GM12878 (cell line): ENCODE results near the gene PRG3. TPM values are rescaled to one million over a fixed set of nuclear protein-coding genes. Genes with fewer than 3 reads are reported as not detected.

Experiments used
- ATAC-seq: fragments of 200-7000 bp; cut with Tn5 transposase; 3 replicates; pipeline ENCODE4 v1.9.1; 2020; ENCODE audit warnings: mild to moderate bottlenecking, moderate library complexity
- BruUV-seq: library from RNA; stranded (reverse); fragments of 400-500 nt; replicated peaks from 2 replicates; lab custom pipeline; 2021; lab: Mats Ljungman, UMichigan
- CTCF ChIA-PET: fragments of 300-600 bp; sonication (Branson Sonifier 250); formaldehyde crosslinking; extraction: SDS; loops from one replicate; lab custom pipeline; 2021; ENCODE audit warnings: inconsistent platforms; lab: Yijun Ruan, JAX
- POLR2A ChIA-PET: fragments of 350-600 bp; formaldehyde crosslinking; extraction: SDS; loops from one replicate; lab custom pipeline; 2021; ENCODE audit warnings: inconsistent platforms; lab: Charles Lee
- RAD21 ChIA-PET: fragments of 300-600 bp; sonication (Branson Sonifier 250); formaldehyde crosslinking; loops from one replicate; lab custom pipeline; 2023; ENCODE audit warnings: antibody characterized with exemption; ENCODE audit not compliant: unreplicated experiment; lab: Charles Lee
- SMC1A ChIA-PET: fragments of 300-600 bp; sonication (Branson Sonifier 250); formaldehyde crosslinking; loops from one replicate; lab custom pipeline; 2023; ENCODE audit not compliant: unreplicated experiment, uncharacterized antibody; lab: Charles Lee
- DNase-seq: peaks from one replicate; pipeline ENCODE4 v3.0.0-alpha.2; 2011; ENCODE audit warnings: low read depth, low spot score
- FAIRE-seq: peaks from 3 replicates; lab custom pipeline; 2011; peaks lifted over from hg19 to GRCh38; lab: Jason Lieb, UNC
- H2AFZ ChIP-seq: 2 replicates; pipeline ENCODE4 v1.6.0; 2011; ENCODE audit warnings: low read depth, low read length, control low read depth; ENCODE audit not compliant: control insufficient read depth
- H3K27ac ChIP-seq: 2 replicates; pipeline ENCODE4 v1.5.1; 2011; ENCODE audit warnings: control low read depth; ENCODE audit not compliant: control insufficient read depth, insufficient read depth
- H3K27me3 ChIP-seq, 2 experiments: replicated peaks in 1 of 2; 2 replicates each; pipeline versions ENCODE4 v1.6.0 to v1.6.1; 2011; ENCODE audit warnings: low read length in 1 of 2; ENCODE audit not compliant: control insufficient read depth in 2 of 2, insufficient read depth in 2 of 2
- H3K36me3 ChIP-seq, 2 experiments: 2 replicates each; pipeline ENCODE4 v1.5.1; 2011; ENCODE audit warnings: low read length in 1 of 2; ENCODE audit not compliant: control insufficient read depth in 2 of 2, insufficient read depth in 2 of 2
- H3K4me1 ChIP-seq: 2 replicates; pipeline ENCODE4 v1.6.1; 2011; ENCODE audit warnings: mild to moderate bottlenecking, low read length, moderate library complexity, mixed read lengths; ENCODE audit not compliant: control insufficient read depth, insufficient read depth
- H3K4me2 ChIP-seq: 2 replicates; pipeline ENCODE4 v1.6.0; 2011; ENCODE audit warnings: control low read depth; ENCODE audit not compliant: control insufficient read depth, insufficient read depth
- H3K4me3 ChIP-seq: fragments of 200-600 bp; sonication (generic); 2 replicates; pipeline ENCODE4 v1.5.1; 2016
- H3K79me2 ChIP-seq: 2 replicates; pipeline ENCODE4 v1.6.0; 2011; ENCODE audit warnings: low read length; ENCODE audit not compliant: control insufficient read depth, insufficient read depth
- H3K9ac ChIP-seq: 2 replicates; pipeline ENCODE4 v1.8.0; 2011; ENCODE audit warnings: low read length, control low read depth, mixed read lengths; ENCODE audit not compliant: control insufficient read depth, insufficient read depth
- H3K9me3 ChIP-seq: replicated peaks from 3 replicates; pipeline ENCODE4 v1.5.1; 2011; ENCODE audit warnings: mild to moderate bottlenecking, low read length; ENCODE audit not compliant: control insufficient read depth, insufficient read depth
- H4K20me1 ChIP-seq: 2 replicates; pipeline ENCODE4 v1.6.0; 2011; ENCODE audit not compliant: control insufficient read depth, insufficient read depth
- CEBPB ChIP-seq, 2 experiments: fragments of 150-350 bp in 1 of 2; IDR thresholded peaks; 2 replicates each; pipeline ENCODE4 v1.6.1; 2012 to 2014; ENCODE audit warnings: low read depth in 2 of 2, low read length in 2 of 2, borderline replicate concordance in 1 of 2, inconsistent platforms in 1 of 2
- CHD2 ChIP-seq: IDR thresholded peaks from 2 replicates; pipeline ENCODE4 v1.6.1; 2011; ENCODE audit warnings: low read depth, low read length, improper control_type of control experiment, borderline replicate concordance
- CHD4 ChIP-seq: fragments of 200-600 bp; sonication (generic); IDR thresholded peaks from 2 replicates; pipeline ENCODE4 v1.6.1; 2016; ENCODE audit warnings: mild to moderate bottlenecking
- GABPA ChIP-seq: IDR thresholded peaks from 2 replicates; pipeline ENCODE4 v1.6.1; 2014; ENCODE audit warnings: antibody characterized with exemption, low read depth, mild to moderate bottlenecking, inconsistent platforms
- HCFC1 ChIP-seq: fragments of 150-350 bp; IDR thresholded peaks from 2 replicates; pipeline ENCODE4 v1.6.1; 2014; ENCODE audit warnings: low read length
- NFIC ChIP-seq: IDR thresholded peaks from 2 replicates; pipeline ENCODE4 v1.6.1; 2012; ENCODE audit warnings: low read depth, mild to moderate bottlenecking, inconsistent platforms, low read length, moderate library complexity
- NR2C1 ChIP-seq: fragments of 450-650 bp; IDR thresholded peaks from 2 replicates; pipeline ENCODE4 v1.6.1; 2017; ENCODE audit warnings: antibody characterized with exemption, mild to moderate bottlenecking, moderate library complexity
- NR2F1 ChIP-seq: fragments of 450-650 bp; conservative IDR thresholded peaks from 2 replicates; pipeline ENCODE4 v1.6.1; 2017; ENCODE audit warnings: mild to moderate bottlenecking
- PAX5 ChIP-seq: IDR thresholded peaks from 2 replicates; pipeline ENCODE4 v1.6.1; 2011; ENCODE audit warnings: low read depth, low read length, borderline replicate concordance
- RB1 ChIP-seq: fragments of 450-650 bp; formaldehyde crosslinking; IDR thresholded peaks from 2 replicates; pipeline ENCODE4 v1.6.1; 2017; ENCODE audit warnings: mild to moderate bottlenecking, borderline replicate concordance
- RCOR1 ChIP-seq: conservative IDR thresholded peaks from 2 replicates; pipeline ENCODE4 v1.6.1; 2012; ENCODE audit warnings: low read depth, low read length, improper control_type of control experiment
- SMAD5 ChIP-seq: IDR thresholded peaks from 2 replicates; pipeline ENCODE4 v1.6.1; 2016; ENCODE audit warnings: antibody characterized with exemption, low read depth
- TCF3 ChIP-seq: IDR thresholded peaks from 2 replicates; pipeline ENCODE4 v1.6.1; 2012; ENCODE audit warnings: low read depth, mild to moderate bottlenecking, low read length, borderline replicate concordance; ENCODE audit not compliant: insufficient read depth
- WGBS: methylation state at CpG from one replicate; pipeline ENCODE4 v1.1.6; 2016; ENCODE audit warnings: low lambda C conversion rate; ENCODE audit not compliant: insufficient replicate concordance, insufficient coverage; ENCODE audit errors: missing lambda C conversion rate; 5-methylcytosine and 5-hydroxymethylcytosine counted together
- in situ Hi-C: fragments of 300-500 bp; cut with MboI; formaldehyde crosslinking; loops from 9 replicates; pipeline ENCODE4 v1.14.3; 2018; ENCODE audit warnings: mixed read lengths
- intact Hi-C: fragments of 100-400 bp; cut with micrococcal nuclease; formaldehyde crosslinking; loops from one replicate; pipeline ENCODE4 v1.14.2; 2022; ENCODE audit not compliant: unreplicated experiment
- polyA plus RNA-seq, 11 experiments: library from polyadenylated mRNA; depleted of rRNA in 4 of 11; unstranded in 6 of 11; stranded (reverse) in 5 of 11; fragments of >200 nt; fragmentation: Nextera tagmentation in 4 of 11; fragmentation: Illumina TruSeq in 1 of 11; extraction: Ambion mirVana in 4 of 11; extraction: Trizol in 1 of 11; gene quantifications; 1 replicate in 1 of 11; 2 replicates in 10 of 11; pipeline versions ENCODE4 v1.2.1 to v1.2.3, GENCODE V29; 2011 to 2016; ENCODE audit warnings: inconsistent platforms in 2 of 11, missing spikeins in 2 of 11, low read depth in 1 of 11
- total RNA-seq, 4 experiments: library from RNA; depleted of rRNA in 3 of 4; stranded (reverse); fragments of >200 nt in 3 of 4; fragmentation: Illumina TruSeq in 1 of 4; extraction: Trizol in 1 of 4; gene quantifications; 2 replicates each; pipeline versions ENCODE4 v1.2.1 to v1.2.3, GENCODE V29; 2013 to 2021
- TF ChIP-seq, protein P1 (sequence below), 3 experiments: IDR thresholded peaks in 2 of 3; conservative IDR thresholded peaks in 1 of 3; 2 replicates each; pipeline ENCODE4 v1.5.1; 2011; ENCODE audit warnings: low read depth in 3 of 3, low read length in 3 of 3, mild to moderate bottlenecking in 3 of 3, control low read depth in 2 of 3, moderate library complexity in 2 of 3, inconsistent platforms in 1 of 3, mixed read lengths in 1 of 3; ENCODE audit not compliant: control insufficient read depth in 2 of 3, insufficient read depth in 1 of 3; ENCODE audit errors: extremely low read depth in 1 of 3

PRG3 gene
- total and polyA plus RNA-seq, 10 of the 15 experiments (the other 5 are each of a cell fraction or from before 2014, with no cell fraction given) = not detected

DNA sequence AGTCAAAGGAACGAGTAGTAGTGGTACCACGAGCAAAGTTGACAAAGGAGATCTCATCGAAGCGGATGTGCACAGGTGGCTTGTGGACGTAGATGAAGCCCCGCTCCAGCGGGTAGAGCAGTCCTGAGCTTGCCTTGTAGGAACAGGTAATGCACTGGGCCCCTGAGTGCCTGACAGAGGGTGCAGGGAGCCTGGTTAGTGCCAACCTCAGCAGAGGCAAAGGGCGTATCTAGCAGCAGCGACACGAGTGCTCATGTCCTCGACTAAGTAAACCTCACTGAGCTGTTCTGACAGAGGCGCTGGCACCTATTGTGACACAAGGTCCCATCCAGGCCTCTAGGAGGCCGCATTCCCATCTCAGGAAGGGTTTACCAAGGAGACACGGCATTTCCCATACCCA lies 49.2 kb downstream of the PRG3 start:
- Histone ChIP-seq H3K9me3 (no peaks in the 10 kb centered on the region), H3K4me1 (peaks cover 11% of the 10 kb centered on the region), H3K27me3 (no peaks in the 10 kb centered on the region), H3K4me3 (no peak overlapping the region), H4K20me1 (no peaks in the 10 kb centered on the region), H3K36me3 (peaks cover 27 to 32% of the 10 kb centered on the region in 2 experiments), H3K9ac (no peak overlapping the region), H2AFZ (no peak overlapping the region), H3K4me2 (no peak overlapping the region), H3K79me2 (peaks cover 29% of the 10 kb centered on the region), H3K27ac (no peak overlapping the region)
- ChIA-PET RAD21 (no interaction called here), SMC1A (no interaction called here), POLR2A (interaction anchor here (0.5 kb wide), 1 partner anchor 230 kb away, joined by 5 read pairs; no protein-coding TSS in a partner anchor), CTCF (no interaction called here)
- 94% methylated on average over 14 of the region's 14 CpGs for WGBS
- intact Hi-C loops (no loop called here), in situ Hi-C loops (loop anchor here (25.0 kb wide), 2 partner anchors 1181 to 1256 kb away; partner anchors contain the start of genes LPXN, OR5B21 and ZFP91)
- ATAC-seq = no peak
- no peak for DNase-seq
- no peak for FAIRE-seq
- BruUV-seq = no TSS peak
- TF ChIP-seq RCOR1 (no peak), CHD4 (no peak), CHD2 (no peak), GABPA (no peak), CEBPB (IDR thresholded peaks at IDR 0.05; ENCODE audit: borderline replicate concordance in 1 of 2, low read depth in 2 of 2, low read length in 2 of 2) (no peak), SMAD5 (no peak), NR2C1 (no peak), TCF3 (no peak), HCFC1 (no peak), PAX5 (no peak), NFIC (no peak), NR2F1 (no peak), RB1 (no peak)
- TF ChIP-seq, protein P1, sequence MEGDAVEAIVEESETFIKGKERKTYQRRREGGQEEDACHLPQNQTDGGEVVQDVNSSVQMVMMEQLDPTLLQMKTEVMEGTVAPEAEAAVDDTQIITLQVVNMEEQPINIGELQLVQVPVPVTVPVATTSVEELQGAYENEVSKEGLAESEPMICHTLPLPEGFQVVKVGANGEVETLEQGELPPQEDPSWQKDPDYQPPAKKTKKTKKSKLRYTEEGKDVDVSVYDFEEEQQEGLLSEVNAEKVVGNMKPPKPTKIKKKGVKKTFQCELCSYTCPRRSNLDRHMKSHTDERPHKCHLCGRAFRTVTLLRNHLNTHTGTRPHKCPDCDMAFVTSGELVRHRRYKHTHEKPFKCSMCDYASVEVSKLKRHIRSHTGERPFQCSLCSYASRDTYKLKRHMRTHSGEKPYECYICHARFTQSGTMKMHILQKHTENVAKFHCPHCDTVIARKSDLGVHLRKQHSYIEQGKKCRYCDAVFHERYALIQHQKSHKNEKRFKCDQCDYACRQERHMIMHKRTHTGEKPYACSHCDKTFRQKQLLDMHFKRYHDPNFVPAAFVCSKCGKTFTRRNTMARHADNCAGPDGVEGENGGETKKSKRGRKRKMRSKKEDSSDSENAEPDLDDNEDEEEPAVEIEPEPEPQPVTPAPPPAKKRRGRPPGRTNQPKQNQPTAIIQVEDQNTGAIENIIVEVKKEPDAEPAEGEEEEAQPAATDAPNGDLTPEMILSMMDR (IDR thresholded peaks at IDR 0.05 in 2 of 3, conservative IDR thresholded peaks at IDR 0.05 in 1 of 3; ENCODE audit: control insufficient read depth in 2 of 3, extremely low read depth in 1 of 3, insufficient read depth in 1 of 3, low read depth in 3 of 3, low read length in 3 of 3) = no peak
